ENCODE results near the gene ATF6. TPM values are rescaled to one million over a fixed set of nuclear protein-coding genes. Genes with fewer than 3 reads are reported as not detected.

Gene ATF6
- total and polyA plus RNA-seq, 9 of the 15 experiments (the other 6 are each of a cell fraction or from before 2014, with no cell fraction given), result 11.7 to 32.4 (median 20.4) TPM

GRCh38 chr1:161766102-161766981 is at the start of gene ATF6 (continued):
- TF ChIP-seq ZNF609 (CRISPR knock-in tag; IDR thresholded peaks at IDR 0.05; ENCODE audit: borderline replicate concordance), result 0 out of 2 replicates have a peak, but pooled peaks have one; percentile 2
- TF ChIP-seq ZNF23 (CRISPR knock-in tag; IDR thresholded peaks at IDR 0.05), result no peak
- TF ChIP-seq, protein P1, sequence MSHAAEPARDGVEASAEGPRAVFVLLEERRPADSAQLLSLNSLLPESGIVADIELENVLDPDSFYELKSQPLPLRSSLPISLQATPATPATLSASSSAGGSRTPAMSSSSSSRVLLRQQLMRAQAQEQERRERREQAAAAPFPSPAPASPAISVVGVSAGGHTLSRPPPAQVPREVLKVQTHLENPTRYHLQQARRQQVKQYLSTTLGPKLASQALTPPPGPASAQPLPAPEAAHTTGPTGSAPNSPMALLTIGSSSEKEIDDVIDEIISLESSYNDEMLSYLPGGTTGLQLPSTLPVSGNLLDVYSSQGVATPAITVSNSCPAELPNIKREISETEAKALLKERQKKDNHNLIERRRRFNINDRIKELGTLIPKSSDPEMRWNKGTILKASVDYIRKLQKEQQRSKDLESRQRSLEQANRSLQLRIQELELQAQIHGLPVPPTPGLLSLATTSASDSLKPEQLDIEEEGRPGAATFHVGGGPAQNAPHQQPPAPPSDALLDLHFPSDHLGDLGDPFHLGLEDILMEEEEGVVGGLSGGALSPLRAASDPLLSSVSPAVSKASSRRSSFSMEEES (CRISPR knock-in tag; IDR thresholded peaks at IDR 0.05), result no peak
- no peak; the same call in 1 of the 2 replicates for TF ChIP-seq STAT5A (IDR thresholded peaks at IDR 0.05; ENCODE audit: borderline replicate concordance, low read length)
- TF ChIP-seq ZNF140 (CRISPR knock-in tag; IDR thresholded peaks at IDR 0.05), result no peak
- TF ChIP-seq FOSL1 (tag; conservative IDR thresholded peaks at IDR 0.05), result peak; percentile 62
- TF ChIP-seq TEAD4 (IDR thresholded peaks at IDR 0.05; ENCODE audit: low read length), result peak; percentile 65
- TF ChIP-seq TEAD4 (CRISPR knock-in tag; IDR thresholded peaks at IDR 0.05; ENCODE audit: borderline replicate concordance), result no peak
- TF ChIP-seq DMBX1 (CRISPR knock-in tag; IDR thresholded peaks at IDR 0.05; ENCODE audit: borderline replicate concordance), result no peak
- no peak for TF ChIP-seq BACH1 (tag; IDR thresholded peaks at IDR 0.05)
- no peak for TF ChIP-seq ZNF3 (CRISPR knock-in tag; IDR thresholded peaks at IDR 0.05)
- no peak for TF ChIP-seq KAT7 (CRISPR knock-in tag; IDR thresholded peaks at IDR 0.05; ENCODE audit: borderline replicate concordance)
- no peak for TF ChIP-seq GABPB2 (CRISPR knock-in tag; conservative IDR thresholded peaks at IDR 0.05)
- TF ChIP-seq GTF2F1 (IDR thresholded peaks at IDR 0.05; ENCODE audit: low read depth, low read length), result no peak
- TF ChIP-seq ZBTB5 (IDR thresholded peaks at IDR 0.05), result no peak
- TF ChIP-seq TFAM (CRISPR knock-in tag; conservative IDR thresholded peaks at IDR 0.05), result no peak
- TF ChIP-seq MNT (conservative IDR thresholded peaks at IDR 0.05), result peak; percentile 79 to 89
